Uterus (tissue), 2 donors: Measurements from ENCODE around the gene PAXIP1.

Source experiments
- POLR2A ChIP-seq, 2 donors: fragments of 450-650 bp; IDR thresholded peaks; one replicate each; pipeline ENCODE4 v1.6.1; 2016; ENCODE audit warnings: antibody characterized with exemption in 2 of 2, mild to moderate bottlenecking in 1 of 2, moderate library complexity in 1 of 2
- TF ChIP-seq, protein P1 (sequence below), 4 experiments: fragments of 200-600 bp in 2 of 4; fragments of 450-650 bp in 2 of 4; sonication (generic) in 2 of 4; IDR thresholded peaks; one replicate each; pipeline ENCODE4 v1.5.1; 2016 to 2019; ENCODE audit warnings: antibody characterized with exemption in 4 of 4, mild to moderate bottlenecking in 2 of 4, moderate library complexity in 1 of 4

DNA sequence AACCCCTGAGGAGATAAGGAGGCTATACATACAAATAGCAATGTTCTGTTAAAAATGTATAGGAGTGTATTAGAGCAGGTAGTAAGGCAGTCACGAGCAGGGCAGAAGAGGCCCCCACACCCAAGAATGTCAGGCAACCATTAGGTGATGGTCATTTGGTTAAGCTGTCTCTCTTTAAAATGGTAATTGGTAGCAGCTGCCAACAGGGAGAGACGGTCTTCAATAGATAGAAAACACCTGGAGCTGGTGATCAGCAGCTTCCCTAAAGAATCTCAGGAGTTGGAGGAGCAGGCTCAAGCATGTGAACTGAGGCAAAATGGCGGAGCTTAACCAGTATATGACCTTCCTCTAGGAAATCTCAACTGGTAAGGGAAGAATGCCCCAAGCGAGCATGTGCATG is 40.8 kb upstream of the PAXIP1 start:
- TF ChIP-seq, protein P1, sequence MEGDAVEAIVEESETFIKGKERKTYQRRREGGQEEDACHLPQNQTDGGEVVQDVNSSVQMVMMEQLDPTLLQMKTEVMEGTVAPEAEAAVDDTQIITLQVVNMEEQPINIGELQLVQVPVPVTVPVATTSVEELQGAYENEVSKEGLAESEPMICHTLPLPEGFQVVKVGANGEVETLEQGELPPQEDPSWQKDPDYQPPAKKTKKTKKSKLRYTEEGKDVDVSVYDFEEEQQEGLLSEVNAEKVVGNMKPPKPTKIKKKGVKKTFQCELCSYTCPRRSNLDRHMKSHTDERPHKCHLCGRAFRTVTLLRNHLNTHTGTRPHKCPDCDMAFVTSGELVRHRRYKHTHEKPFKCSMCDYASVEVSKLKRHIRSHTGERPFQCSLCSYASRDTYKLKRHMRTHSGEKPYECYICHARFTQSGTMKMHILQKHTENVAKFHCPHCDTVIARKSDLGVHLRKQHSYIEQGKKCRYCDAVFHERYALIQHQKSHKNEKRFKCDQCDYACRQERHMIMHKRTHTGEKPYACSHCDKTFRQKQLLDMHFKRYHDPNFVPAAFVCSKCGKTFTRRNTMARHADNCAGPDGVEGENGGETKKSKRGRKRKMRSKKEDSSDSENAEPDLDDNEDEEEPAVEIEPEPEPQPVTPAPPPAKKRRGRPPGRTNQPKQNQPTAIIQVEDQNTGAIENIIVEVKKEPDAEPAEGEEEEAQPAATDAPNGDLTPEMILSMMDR (IDR thresholded peaks at IDR 0.05) = no peak
- no peak for TF ChIP-seq POLR2A (IDR thresholded peaks at IDR 0.05)
